ENCODE results near the gene DEPDC5.
A peak's percentile ranks its signal among the peaks of the same experiment; 100 is the strongest.
"Not testable (repeated sequence)": the region's sequence is repeated elsewhere in the genome, so short reads cannot be mapped to it uniquely, and the experiment has no call there.

Gene DEPDC5

DNA sequence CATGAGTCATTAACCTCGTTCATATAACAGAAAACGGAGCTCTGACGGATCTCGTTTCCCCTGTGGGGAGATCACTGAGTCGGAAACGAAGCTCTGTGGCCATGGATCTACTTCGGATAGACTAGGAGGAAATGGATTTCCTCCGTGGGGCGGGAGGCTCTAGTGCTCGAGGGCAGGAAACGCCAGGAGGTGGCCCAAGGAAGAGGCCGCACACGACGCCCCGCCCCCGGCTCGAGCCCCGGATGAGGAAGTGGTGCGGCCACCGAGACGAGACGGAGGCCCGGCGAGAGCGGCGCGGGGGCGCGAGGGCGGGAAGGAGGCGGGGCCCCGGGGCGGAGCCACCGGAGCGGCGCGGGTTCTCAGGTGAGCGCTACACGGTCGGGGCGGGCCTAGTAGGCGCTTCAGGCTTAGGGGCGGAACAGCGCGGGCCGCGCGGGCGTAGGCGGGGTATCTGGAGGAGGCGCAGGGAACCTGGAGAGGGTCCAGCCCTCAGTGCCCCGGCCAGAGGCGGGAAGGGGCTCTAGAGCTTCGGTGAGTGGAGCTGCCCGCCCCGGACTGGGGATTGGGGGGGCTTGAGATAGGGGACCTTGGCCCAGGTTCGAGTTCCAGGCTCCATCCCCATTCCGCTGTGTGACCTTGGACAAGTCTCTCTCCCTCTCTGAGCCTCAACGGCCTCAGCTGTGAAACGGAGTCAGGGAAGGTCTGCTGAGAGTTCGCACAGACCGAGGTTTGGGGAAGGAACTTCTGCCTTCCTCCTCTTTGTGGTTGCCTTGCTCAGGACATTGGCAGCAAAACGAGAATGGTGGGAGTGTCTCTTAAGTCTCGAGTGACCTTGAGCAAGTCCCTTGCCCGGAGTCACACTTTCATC lies at the start of gene DEPDC5:
TSS of gene DEPDC5 (plus strand) at position 386 of the 868 bp plus-strand sequence. CDS start 903 bp downstream, outside the sequence.
- DNase-seq (ENCODE audit: low read depth) = peak; percentile 95

DNA sequence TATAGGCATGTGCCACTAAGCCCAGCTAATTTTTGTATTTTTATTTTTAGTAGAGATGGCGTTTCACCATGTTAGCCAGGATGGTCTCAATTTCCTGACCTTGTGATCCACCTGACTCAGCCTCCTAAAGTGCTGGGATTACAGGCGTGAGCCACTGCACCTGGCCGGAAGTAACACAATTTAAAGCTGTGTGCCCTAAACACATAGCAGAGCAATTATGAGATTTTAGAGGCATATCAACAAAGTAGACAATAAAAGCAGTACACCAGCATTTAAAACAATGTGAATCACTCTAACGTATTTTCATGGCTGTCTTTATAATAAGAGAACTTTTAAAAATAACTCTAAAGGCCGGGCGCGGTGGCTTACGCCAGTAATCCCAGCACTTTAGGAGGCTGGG lies 46.3 kb upstream of the DEPDC5 start:
- DNase-seq (ENCODE audit: low read depth) = no peak

DNA sequence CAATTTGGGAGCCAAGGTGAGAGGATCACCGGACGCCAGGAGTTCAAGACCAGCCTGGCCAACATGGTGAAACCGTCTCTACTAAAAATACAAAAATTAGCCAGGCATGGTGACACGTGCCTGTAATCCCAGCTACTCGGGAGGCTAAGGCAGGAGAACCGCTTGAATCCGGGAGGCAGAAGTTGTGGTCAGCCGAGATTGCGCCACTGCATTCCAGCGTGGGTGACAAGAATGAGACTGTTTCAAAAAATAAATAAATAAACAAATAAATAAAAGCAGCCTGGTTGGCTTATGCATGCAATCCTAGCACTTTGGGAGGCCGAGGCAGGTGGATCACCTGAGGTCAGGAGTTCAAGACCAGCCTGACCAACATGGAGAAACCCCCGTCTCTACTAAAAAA lies 42.6 kb upstream of the DEPDC5 start:
- DNase-seq (ENCODE audit: low read depth) = not testable (repeated sequence)

DNA sequence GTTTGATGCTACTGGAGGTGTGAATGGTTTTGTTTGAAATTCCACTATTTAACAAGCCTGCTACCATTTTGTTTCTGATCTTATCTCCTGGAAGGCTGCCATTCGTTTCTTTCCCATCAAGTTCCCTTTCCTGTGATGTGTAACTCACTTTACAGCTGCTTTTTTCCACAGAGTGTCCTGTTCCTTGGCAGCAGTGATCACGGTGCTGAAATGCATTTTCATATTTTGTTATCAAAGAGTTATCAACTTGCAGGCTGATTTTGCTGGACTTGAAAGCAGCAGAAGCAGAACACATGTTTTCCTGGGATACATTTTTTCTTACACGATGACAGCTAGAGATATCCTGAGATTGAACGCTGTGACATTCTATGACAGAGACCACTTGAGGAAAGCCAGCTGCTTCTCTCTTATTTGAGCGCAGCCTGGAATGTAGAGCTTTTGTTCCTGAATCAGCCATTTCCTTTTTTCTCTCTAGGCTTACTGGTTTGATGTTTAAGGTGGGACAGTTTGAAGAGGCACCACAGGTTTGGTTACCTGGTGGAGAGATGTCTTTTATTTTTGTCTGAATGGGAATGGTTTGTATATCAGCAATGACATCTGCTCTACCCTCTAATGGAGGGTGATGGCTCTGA lies 38.6 kb upstream of the DEPDC5 start:
- DNase-seq (ENCODE audit: low read depth) = no peak

DNA sequence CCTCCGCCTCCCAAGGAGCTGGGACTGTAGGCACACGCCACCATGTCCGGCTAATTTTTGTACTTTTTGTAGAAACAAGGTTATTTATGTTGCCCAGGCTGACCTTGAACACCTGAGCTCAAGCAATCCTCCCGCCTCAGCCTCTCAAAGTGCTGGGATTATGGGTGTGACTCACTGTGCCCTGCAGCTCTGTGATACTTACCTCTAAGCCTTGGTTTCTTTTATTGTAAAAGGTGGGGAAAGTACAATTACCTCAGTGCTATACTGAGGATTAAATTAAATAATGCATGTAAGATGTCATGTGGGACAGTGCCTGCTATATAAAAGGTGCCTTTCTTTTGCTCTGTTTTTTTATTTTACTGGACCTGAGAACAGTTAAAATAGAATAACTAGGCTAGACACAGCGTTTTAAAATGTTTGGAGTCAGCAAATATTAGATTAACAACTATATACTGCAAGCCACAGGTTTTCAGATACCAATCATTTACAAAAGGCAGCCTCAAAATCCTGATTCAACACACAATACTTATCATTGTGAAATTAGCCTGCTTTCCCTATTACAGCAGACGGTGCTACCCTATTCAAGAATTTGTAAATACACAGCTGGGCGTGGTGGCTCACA lies 33.9 kb upstream of the DEPDC5 start:
- DNase-seq (ENCODE audit: low read depth) = no peak

DNA sequence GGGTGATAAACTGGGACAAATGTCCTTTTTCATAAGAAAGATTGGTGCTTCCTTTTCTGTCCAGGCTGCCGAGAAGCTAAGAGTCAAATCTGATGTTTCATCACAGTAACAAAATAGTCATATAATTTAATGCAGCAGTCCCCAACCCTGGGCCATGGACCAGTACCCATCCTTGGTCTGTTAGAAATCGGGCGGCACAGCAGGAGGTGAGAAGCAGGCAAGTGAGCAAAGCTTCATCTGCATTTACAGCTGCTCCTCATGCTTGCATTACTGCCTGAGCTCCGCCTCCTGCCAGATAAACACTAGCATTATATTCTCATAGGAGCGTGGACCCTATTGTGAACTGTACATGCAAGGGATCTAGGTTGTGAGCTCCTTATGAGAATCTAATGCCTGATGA lies 30.1 kb upstream of the DEPDC5 start:
- no peak for DNase-seq (ENCODE audit: low read depth)

DNA sequence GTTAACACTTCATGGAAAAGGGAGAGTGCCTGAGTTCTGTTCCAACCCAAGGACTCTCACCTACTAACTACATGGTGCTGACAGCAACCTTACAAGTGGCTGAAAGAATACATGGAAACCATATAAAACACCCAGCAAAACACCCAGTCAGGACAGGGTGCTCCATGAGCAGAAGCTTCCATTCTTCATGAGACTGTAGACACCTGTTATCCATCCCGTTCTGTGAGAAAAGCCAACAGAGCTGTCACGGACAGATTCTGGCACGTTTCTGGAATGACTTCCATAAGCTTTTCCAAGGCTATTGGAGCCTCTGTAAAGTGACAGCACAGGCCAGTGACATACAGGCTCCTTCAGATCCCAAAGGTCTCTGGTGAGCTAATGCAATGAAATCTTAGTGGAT lies 27.1 kb upstream of the DEPDC5 start:
- DNase-seq (ENCODE audit: low read depth) = no peak

DNA sequence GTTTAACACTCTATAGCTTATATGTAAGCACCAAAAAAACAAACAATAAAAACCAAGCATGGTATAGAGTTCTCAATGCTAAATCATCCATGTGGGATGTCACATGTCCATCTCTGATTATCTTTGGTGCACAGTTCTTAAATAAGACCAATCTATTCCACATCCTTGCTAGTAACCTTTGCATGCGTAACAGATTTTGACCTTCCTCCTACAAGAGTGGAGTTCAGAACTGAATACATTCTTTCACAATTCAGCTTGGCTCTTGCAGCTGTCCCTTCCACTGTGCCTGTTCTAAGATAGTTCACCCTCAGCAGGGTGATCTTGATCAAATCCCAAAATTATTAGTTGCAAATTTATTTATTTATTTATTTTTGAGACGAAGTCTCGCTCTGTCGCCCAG lies 25.0 kb upstream of the DEPDC5 start:
- no peak for DNase-seq (ENCODE audit: low read depth)

DNA sequence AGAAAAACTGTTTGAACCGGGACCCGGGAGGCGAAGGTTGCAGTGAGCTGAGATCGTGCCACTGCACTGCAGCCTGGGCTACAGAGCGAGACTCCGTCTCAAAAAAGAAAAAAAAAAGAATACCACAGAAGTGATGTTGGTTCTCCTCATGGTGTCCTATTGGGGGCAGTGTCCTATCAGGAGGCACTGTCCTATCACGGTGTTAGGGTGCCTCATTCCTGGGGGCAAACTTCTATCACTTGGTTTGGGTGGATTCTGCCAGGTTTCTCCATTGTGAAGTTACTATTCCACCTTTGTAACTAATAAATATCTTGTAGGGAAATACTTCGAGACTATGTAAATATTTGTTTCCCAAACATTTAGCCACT lies 23.5 kb upstream of the DEPDC5 start:
- no peak for DNase-seq (ENCODE audit: low read depth)

DNA sequence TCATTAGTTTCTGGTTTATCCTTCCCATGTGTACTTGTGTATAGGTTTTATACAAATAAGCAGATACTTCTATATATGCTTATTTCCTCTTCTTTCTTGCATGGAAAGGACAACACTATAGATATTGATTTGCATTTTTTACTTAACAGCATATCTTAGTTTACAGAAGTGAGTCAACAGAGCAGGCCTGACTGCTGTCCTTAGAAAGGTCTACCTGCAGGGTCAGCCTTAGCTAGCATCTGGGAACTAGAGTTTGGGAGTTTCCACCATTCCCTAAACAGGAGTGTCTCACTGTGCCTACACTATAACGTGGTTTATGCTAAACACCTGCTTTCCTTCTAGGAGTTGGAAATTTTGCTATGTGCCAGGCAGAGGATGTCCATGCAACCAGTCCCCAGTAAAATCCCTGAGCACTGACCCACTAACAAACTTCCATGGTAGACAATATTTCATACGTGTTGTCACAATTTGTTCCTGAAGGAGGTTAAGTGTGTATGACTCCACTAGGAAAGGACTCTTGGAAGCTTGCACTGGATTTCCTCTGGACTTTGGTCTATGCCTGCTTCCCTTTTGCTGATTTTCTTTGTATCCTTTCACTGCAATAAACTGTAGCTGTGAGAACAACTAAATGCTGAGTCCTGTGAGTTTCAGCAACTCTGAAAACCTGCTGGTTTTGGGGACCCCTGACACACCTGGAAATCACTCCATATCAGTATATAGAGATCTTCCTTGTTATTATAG lies 21.6 kb upstream of the DEPDC5 start:
- DNase-seq (ENCODE audit: low read depth) = no peak

DNA sequence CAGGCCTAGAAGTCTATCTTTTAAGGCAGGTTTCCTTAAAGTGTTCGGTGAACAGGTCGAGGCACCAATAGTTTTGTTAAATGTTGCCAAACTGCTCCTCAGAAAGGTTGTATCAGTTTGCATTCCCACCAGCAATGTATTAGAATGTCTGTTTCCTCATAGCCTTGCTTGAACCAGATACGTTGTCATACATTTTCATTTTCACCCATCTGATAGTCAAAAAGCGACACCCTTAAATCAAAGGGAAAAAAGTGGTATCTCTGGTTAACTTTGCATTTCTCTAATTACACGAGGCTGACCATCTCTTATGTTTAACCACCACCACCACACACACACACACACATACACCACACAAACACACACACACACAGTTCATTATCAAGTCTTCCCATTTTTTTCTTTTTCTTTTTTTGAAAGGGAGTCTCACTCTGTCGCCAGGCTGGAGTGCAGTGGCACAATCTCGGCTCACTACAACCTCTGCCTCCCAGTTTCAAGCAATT lies 20.2 kb upstream of the DEPDC5 start:
- no peak for DNase-seq (ENCODE audit: low read depth)

DNA sequence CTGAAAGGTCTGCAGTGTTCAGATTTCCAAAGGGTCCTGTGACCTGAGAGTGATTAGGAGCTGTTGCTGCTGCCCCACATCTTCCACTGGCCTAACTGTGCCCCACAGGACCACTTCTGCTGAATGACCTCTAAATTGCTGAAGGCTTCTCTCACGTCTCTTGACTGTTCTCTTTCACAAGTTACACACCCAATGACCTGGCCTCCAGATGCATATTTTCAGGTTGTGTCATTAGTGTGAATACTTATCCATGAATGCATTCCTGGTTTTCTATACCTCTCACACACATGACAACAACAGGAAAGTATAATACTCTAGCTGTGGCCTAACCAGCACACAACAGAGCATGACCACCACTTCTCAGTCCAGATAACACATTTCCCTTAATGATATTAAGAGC lies 19.3 kb upstream of the DEPDC5 start:
- DNase-seq (ENCODE audit: low read depth) = no peak

DNA sequence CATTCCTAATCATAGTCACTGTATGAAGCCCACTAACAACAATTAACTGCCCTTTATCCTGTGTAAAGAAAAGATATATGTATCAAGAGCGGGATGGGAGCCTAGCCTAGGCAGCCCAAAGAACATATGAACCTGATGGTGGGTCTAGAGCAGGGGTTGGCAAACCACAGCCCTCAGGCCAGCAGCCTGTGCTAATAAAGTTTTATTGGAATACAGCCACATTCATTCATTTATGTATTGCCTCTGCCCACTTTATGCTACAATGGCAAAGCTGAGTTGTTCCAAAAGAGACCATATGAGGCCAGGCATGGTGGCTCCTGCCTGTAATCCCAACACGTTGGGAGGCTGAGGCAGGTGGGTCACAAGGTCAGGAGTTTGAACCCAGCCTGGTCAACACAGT lies 17.4 kb upstream of the DEPDC5 start:
- DNase-seq (ENCODE audit: low read depth) = no peak

DNA sequence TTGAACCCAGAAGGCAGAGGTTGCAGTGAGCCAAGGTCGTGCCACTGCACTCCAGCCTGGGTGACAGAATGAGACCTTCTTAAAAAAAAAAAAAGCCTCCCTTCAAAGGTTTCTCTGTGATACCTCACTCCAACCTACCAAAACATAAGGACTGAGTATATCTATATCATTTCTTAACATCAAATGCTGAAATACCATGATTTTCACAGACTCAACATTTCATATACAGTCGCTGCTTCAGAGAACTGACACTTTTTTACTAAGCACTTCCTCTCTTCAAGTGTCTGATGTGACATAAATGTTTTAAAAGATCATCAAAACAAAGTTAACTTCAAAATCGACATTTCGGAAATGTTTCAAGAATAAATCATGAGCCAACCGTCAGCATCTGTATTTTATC lies 15.9 kb upstream of the DEPDC5 start:
- DNase-seq (ENCODE audit: low read depth) = no peak

DNA sequence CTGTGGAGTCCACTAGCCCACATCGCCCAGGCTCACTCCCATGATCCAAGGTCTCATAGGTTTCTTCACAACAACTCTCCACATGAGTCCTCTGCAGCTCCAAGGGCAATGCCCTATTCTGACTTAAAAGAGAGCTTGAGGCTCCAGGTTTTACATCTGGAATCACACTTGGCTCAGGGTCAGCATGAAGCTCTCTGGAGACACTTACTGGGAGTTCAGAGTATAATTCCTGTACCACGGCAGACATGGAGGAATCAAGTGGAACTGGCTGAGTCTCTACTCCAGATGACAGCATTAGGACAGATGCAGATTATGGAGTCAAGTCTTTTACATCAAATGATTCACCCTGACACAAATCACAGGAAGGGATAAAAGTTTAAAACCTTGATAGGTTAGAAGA lies 15.3 kb upstream of the DEPDC5 start:
- DNase-seq (ENCODE audit: low read depth) = no peak

DNA sequence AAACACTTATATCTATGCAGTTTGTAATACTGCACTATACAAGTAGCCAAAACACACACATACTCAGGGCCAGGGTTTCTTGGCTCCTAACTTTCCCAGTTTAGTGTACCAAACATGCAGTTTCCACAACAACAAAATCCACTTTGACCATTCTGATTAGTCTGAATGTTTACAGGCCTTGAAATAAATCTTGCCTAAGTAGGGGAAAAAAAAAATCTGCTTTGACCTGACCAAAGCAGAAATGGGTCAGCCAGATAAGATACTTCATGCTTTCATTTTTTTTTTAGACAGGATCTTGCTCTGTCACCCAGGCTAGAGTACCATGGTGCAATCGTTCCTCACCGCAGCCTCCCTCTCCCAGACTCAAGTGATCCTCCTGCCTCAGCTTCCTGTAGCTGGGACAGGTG lies 14.0 kb upstream of the DEPDC5 start:
- DNase-seq (ENCODE audit: low read depth) = no peak

DNA sequence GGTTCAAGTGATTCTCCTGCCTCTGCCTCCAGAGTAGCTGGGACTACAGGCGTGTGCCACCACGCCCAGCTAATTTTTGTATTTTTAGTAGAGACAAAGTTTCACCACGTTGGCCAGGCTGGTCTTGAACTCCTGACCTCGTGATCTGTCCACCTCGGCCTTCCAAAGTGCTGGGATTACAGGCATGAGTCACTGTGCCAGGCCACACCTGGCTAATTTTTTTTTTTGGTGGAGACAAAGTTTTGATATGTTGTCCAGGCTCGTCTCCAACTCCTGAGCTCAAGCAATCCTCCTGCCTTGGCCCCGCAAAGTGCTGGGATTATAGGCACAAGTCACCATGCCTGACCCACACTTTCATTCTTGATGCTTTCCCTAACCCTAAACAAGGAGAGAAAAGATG lies 13.5 kb upstream of the DEPDC5 start:
- not testable (repeated sequence) for DNase-seq (ENCODE audit: low read depth)

DNA sequence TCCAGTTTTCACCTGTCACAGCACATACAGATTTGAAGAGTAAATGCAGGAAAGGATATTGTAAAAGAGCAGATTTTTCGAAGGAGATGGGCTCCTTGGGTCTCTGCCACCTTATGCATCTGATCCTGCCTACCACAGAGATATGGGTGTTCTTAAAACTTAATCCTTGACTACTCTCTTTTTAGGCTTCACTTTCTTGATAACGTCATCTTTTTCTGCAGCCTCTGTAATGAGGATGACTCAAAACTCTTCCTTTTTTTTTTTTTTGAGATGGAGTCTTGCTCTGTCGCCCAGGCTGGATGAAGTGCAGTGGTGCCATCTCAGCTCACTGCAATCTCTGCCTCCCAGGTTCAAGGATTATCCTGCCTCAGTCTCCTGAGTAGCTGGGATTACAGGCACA lies 11.7 kb upstream of the DEPDC5 start:
- no peak for DNase-seq (ENCODE audit: low read depth)

DNA sequence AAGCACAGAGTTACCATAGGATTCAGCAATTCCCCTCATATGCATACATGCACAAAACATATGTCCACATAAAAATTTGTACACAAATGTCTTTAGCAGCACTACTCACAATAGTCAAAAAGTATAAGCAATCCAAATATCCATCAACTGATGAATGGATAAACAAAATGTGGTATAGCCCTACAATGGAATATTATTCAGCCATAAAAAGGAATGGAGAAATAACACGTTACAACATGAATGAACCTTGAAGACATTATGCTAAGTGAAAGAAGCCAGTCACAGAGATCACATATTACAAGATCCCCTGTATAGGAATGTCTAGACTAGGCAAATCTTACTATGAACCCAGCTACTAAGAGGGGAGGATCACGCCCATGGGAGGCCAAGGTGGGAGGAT lies 11.1 kb upstream of the DEPDC5 start:
- DNase-seq (ENCODE audit: low read depth) = no peak

DNA sequence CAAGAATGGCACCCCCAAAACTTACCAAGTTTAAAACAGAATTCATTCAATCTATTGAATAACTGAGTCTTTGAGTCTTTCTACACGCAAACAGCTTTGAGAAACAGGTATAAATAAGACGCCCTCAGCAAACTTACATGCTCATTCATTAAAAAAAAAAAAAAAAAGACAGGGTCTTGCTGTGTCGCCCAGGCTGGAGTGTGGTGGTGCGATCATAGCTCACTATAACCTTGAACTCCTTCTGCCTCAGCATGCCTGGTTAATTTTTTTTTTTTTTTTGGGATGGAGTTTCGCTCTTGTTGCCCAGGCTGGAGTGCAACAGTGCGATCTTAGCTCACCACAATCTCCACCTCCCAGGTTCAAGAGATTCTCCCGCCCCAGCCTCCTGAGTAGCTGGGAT lies 9.9 kb upstream of the DEPDC5 start:
- DNase-seq (ENCODE audit: low read depth) = no peak

DNA sequence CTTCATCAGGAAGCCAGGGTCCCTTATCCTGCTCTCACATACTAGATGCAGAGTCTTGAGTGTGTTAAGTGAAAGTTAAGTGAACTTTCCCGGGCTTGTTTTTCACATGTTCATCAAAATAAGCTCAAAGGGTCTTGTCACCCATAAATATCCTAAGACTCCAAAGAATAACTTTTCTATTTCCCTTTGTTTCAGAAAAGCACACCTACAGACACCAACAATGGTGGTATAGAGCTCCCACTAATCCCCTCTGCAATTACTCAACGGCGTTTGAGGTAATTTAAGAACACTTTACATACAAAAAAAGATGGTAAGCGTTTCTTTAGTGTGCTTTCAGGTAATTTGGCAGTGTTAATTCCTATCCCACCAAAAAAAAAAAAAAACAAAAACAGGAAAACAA lies 6.4 kb upstream of the DEPDC5 start:
- DNase-seq (ENCODE audit: low read depth) = no peak

DNA sequence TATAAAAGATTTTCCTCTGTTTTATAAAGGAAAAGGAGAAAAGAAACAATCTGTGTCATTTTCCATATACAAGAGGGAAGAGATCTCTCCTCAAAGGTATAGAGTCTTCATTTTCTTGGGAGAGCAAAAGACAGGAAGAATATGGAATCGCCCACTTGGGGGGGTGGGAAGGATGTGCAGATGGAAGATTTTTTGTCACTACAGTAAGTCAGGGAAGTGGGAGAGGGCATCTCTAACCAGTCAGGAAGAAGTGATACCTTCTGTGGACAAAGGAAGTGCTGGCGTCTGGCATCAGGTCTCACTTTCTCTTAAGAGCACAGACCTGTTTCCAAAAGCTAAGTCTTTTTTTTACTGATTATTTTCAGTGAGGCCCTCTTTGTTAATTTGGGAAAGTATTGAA lies 5.3 kb upstream of the DEPDC5 start:
- DNase-seq (ENCODE audit: low read depth) = no peak
